ENCODE measurements around the gene ARMCX4.
"Not testable (repeated sequence)": the region's sequence is repeated elsewhere in the genome, so short reads cannot be mapped to it uniquely, and the experiment has no call there.

The ARMCX4 gene

GRCh38 chrX:101485212-101485949 is at the start of gene ARMCX4:
TSS of gene ARMCX4 (plus strand) at chrX:101485456. CDS start at chrX:101488590, 3,134 bp downstream.
- DNase-seq (ENCODE audit: low read depth in 2 of 3, low spot score in 1 of 3) = peak in 2 of 3 donors; percentile 5 to 13

DNA sequence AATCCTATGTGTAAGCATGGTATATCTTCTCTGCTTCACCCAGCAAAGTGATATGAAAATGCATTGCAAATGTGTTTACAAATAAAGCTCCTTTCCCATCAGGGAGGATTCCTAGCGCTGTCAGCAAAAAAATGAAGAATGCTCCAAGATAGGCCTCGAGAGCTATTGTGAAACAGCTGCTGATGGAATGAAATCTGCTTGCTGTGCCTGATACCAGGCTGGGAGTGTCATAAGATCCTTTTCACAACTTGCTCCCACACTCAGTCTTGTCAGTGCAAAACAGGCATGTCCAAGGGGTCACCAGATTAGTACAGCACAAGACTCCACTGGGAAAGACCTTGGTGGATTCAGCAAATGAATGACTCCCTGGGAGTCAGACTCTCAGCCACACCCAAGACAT is 43.2 kb upstream of the ARMCX4 start:
- no peak for DNase-seq (ENCODE audit: low read depth in 2 of 3, low spot score in 1 of 3)

DNA sequence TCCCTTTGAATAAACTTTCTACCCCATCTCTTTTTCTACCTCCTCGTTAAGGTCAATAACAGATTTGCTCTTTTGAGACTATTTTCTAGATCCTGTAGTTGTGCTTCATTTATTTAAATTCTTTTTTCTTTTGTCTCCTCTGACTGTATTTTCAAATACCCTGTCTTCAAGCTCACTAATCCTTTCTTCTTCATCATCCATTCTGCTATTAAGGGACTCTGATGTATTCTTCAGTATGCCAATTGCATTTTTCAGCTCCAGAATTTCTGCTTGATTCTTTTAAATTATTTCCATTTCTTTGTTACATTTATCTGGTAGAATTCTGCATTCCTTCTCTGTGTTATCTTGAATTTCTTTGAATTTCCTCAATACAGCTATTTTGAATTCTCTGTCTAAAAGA is 36.0 kb upstream of the ARMCX4 start:
- no peak for DNase-seq (ENCODE audit: low read depth in 2 of 3, low spot score in 1 of 3)

- DNase-seq (ENCODE audit: low read depth in 2 of 3, low spot score in 1 of 3) = no peak
Observed at GRCh38 chrX:101450085-101450484, 35.2 kb upstream of the ARMCX4 start.

DNA sequence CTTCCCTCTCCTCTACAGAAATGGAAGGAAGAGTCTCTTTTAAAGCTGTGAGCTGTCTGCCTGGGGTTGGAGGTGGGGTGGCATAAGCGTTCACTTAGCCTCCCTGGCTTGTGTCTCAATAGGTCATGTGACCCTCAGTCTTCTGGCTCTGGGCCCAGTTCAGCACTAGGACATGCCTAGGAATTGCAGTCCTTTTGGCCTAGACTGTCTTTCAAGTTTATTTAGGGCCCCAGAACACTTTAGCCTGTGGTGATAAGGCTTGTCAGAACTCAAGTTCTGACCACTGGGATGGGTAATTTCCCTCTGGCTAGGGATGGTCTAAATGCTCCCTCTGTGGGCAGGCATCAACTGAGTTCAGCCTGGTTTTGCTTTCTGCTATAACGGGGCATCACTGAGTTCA is 34.3 kb upstream of the ARMCX4 start:
- DNase-seq (ENCODE audit: low read depth in 2 of 3, low spot score in 1 of 3) = no peak

DNA sequence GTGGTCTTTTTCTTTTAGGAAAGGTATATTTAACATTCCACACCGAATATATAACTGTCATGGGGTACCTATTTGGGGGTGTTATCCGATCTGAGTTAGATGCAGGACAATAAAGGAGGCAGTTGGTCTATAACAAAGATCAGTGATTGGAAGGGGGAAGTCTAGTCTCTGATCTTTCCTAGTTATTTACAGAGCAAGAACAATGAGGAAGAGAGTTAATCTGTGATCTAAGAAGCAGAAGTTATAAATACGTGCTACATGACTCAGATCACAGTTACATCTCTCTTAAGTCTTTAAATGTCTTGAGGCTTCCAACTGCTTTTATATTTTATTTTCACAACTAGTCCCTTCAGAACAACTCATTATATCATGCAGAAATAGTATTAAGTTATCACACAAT is 33.2 kb upstream of the ARMCX4 start:
- no peak for DNase-seq (ENCODE audit: low read depth in 2 of 3, low spot score in 1 of 3)

DNA sequence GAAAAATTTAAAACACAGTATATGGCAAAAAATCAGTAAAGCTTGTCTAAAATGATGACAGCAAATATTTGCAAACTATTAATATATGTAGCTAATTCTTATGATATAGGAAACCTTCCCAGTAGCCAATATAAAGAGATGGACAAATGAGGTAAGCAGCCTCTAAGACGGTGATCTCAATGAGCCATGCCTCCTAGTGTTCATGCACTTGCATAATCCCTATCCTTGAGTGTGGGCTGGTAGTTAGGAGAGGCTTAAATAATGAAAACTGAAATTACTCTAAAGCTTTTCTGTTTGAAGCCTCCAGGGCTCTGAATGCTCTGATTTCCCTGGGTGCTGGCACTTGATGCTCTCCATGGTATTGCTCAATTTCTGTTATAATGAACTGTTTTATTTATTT is 24.6 kb upstream of the ARMCX4 start:
- DNase-seq (ENCODE audit: low read depth in 2 of 3, low spot score in 1 of 3) = no peak

DNA sequence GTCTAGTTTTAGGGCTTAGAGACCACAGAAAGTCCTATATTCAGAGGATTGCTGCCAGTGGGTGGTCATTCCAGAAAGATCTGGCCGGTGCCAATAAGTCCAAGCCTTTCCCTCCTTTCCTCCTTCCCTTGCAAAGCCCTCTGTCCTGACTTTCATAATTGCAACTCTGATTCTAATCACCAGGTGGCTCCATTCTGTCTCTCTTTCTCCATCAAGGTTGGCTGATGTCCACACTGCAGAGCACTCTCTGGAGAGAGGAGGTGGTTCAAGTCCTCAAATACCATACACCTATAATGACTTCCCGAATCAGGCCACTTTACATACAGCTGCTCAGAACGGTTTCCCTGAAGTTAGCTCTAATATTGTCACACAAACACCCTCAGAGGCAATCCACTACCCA is 22.4 kb upstream of the ARMCX4 start:
- DNase-seq (ENCODE audit: low read depth in 2 of 3, low spot score in 1 of 3) = no peak

- no peak for DNase-seq (ENCODE audit: low read depth in 2 of 3, low spot score in 1 of 3)
Observed at GRCh38 chrX:101478366-101478765, 6.9 kb upstream of the ARMCX4 start.

DNA sequence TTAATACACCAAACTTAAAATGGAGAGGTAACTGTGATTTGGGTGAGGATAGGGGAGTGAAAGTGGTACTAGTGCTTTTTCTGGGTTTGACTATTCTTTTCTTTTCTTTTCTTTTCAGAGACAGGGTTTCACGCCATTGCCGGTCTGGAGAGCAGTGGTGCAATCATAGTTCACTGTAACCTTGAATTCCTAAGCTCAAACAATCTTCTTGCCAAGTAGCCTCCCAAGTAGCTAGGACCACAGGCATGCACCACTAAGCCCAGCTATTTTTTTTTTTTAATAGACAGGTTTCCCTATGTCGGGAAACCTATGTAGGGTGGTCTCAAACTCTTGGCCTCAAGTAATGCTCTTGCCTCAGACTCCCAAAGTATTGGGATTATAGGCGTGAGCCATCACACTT is 3.0 kb upstream of the ARMCX4 start:
- no peak for DNase-seq (ENCODE audit: low read depth in 2 of 3, low spot score in 1 of 3)

DNA sequence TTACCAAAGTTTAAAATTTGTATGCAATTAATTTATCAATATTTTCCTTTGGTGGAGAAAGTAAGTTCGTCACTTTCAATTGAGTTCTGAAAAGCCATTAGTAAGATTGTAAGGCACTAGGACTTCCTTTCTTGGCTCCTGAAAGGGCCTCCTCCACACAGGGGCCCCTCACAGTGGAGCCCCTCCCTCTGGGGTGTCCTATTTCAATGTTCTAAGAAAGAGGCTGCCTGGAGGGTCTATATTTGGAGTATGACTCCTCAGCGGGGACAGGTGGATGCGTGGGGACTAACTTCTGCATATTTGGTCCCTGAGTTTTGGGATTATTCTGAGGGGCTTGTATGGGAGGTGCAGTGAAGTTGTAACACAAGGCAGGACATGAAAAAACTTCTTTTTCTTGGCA is 1.6 kb upstream of the ARMCX4 start:
- DNase-seq (ENCODE audit: low read depth in 2 of 3, low spot score in 1 of 3) = no peak

- no peak for DNase-seq (ENCODE audit: low read depth in 2 of 3, low spot score in 1 of 3)
Observed at GRCh38 chrX:101484135-101484534, 1.1 kb upstream of the ARMCX4 start.

DNA sequence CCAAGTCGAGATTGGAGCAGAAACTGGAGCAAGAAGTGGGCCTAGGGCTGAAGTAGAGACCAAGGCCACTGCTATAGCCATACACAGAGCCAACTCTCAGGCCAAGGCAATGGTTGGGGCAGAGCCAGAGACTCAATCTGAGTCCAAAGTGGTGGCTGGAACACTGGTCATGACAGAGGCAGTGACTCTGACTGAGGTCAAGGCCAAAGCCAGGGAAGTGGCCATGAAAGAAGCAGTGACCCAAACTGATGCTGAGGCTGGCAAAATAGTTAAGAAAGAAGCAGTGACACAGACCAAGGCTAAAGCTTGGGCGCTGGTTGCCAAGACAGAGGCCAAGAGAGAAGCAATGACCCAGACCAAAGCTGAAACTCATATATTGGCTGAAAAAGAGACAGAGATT is 3.5 kb downstream of the ARMCX4 start:
- no peak for DNase-seq (ENCODE audit: low read depth in 2 of 3, low spot score in 1 of 3)

GRCh38 chrX:101491943-101492342 is 6.7 kb downstream of the ARMCX4 start:
- no peak for DNase-seq (ENCODE audit: low read depth in 2 of 3, low spot score in 1 of 3)

GRCh38 chrX:101493225-101493624 is 8.0 kb downstream of the ARMCX4 start:
- no peak for DNase-seq (ENCODE audit: low read depth in 2 of 3, low spot score in 1 of 3)

GRCh38 chrX:101502929-101503328 is 17.7 kb downstream of the ARMCX4 start:
- DNase-seq (ENCODE audit: low read depth in 2 of 3, low spot score in 1 of 3) = not testable (repeated sequence)

- no peak for DNase-seq (ENCODE audit: low read depth in 2 of 3, low spot score in 1 of 3)
Observed at GRCh38 chrX:101507372-101507771, 22.1 kb downstream of the ARMCX4 start.

- no peak for DNase-seq (ENCODE audit: low read depth in 2 of 3, low spot score in 1 of 3)
Observed at GRCh38 chrX:101507986-101508385, 22.7 kb downstream of the ARMCX4 start.

GRCh38 chrX:101530944-101531343 is 45.7 kb downstream of the ARMCX4 start:
- DNase-seq (ENCODE audit: low read depth in 2 of 3, low spot score in 1 of 3) = no peak

All from stimulated activated CD4-positive, alpha-beta T cell treated with anti-CD3 and anti-CD28 coated beads, Interleukin-12 subunit alpha, Interleukin-12 subunit beta, amount 100 ng/mL, for 48 hours (primary cell).